GM15510 (cell line): ENCODE measurements around the gene CD109.

ENCODE experiments used
- POLR2A ChIP-seq: IDR thresholded peaks from 3 replicates; pipeline ENCODE4 v1.6.1; 2011; ENCODE audit warnings: borderline replicate concordance; ENCODE audit not compliant: insufficient read length; ENCODE audit errors: extremely low read depth

Gene CD109

DNA sequence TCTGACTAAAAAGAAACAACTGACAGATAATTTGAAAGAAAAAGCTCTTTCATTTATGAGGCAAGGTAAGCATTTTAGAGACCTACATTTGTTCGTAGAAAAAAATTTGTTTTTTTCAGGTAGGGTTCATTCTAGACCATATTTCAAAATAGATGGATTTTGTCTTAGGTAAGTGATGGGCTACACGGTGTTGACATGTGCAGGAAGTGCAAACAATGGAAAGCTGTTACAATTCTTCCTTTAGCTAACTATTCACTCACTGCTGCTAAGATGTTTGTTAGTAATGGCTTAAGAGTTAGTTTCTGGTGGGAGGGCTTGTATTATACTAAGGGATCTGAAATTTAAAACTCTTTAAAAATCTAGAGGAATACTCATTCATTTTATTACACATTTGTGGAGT, 96.7 kb downstream of the CD109 start:
- TF ChIP-seq POLR2A = no peak

DNA sequence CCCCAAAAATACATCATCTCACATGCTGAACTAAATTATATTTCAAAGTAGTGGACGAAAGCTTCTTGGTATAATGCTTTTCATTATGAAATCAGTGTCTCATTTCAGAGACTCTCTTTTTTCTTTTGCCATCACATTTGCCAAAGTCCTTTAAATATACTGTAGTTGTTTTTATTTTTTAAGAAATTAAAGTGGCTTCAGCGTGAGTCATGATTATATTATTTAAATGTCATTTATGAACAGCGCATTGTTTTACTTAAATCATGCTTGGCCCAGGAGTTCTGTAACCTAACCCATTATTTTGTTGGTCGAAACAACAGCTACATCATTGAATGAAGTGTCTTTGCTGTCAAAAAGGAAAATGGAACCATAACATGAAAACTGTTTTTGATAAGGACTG, 100.9 kb downstream of the CD109 start:
- TF ChIP-seq POLR2A = no peak

DNA sequence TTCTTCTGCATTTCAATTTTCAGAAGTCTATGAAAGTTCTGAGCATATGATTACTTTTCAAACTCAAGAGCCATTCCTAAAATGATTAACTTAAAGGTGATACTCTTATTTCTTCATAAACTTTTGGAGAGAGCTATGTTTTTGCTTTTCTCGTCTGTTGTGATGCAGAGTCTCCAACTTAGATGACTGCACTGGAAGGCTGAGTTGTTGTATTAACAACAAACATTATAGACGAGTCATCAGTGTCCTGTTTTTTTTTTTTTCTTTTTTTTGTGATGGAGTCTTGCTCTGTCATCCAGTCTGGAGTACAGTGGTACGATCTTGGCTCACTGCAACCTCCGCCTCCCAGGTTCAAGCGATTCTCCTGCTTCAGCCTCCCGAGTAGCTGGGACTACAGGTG, 101.9 kb downstream of the CD109 start:
- no peak for TF ChIP-seq POLR2A

DNA sequence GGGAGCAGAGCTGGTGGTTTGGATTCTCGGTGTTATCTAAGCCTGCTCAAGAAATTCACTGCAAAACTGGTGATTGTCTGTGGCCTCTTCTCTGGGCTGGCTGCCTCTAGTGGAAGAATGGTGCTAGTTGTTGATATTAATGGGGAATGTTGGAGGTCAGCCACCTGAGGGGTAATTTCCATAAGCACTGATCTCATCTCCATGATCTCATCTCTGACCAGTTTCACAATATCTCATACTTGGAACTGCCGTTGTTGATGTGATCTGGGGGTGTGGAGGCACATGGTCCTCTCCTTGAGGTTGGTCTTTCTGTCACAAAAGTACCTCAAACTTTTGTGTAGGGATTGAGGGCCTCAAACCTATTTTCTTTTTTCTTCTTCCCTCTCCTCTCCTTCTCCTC, 102.6 kb downstream of the CD109 start:
- no peak for TF ChIP-seq POLR2A

DNA sequence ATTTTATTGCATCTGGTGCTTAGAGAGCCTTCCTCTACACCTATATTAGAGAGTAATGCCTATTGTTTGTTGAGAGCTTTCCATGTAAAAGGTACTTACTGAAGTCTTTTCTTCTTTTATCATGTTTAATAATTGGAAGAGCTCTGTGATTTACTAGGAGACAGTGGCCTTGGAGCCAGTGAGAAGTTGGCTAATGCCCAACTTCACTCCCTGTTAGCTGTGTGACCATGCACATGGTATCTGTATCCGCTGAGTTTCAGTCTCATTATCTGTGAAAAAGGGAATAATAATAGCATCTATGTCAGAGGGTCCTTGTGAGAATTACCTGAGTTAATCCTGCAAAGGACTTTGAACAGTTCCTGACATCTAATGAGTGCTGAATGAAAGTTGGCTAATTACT, 105.0 kb downstream of the CD109 start:
- TF ChIP-seq POLR2A = no peak

DNA sequence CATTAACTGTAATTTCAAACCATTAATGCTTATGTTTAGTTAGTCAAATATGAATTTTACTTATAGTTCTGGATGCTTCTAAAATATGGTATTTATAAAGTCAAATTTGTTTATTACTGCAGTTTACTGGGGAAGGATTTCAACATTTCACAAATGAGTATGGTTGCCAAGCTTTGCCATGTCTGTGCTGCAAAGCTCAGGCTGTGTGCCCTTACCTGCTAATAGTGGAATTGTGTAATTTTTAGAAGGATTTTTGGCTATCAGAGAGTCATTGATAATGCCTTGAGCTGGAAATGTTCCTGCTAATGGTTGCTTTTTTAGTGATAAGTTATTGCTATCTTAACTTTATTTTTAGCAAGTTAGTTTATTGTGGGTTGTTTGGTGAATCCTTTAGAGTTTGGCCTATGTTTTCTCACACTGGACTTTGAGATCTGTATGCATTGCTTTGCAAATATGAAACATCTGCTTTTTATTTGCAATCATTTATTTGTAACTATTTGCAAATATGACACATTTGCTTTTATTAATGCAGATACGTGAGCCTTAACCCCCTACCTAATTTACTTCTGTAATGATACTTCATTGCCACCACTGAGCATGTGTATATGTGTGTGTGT, 105.8 kb downstream of the CD109 start:
- no peak for TF ChIP-seq POLR2A

DNA sequence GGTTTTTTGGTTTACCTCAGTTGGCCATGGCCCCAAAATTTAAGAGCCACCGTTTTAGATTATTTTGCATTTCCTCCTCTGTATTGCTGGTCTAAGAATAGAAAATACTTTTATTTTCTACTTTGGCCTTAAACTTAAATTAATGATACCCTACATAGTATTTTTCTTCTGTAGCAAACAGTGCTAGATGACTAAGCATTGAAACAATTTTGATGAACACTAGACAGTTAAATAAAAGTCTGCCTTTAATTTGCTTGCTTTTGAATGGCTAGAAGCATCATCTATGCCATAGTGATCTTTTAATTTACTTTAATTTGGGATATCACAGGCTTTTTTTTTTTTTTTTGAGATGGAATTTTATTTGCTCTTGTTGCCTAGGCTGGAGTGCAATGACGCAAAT, 106.4 kb downstream of the CD109 start:
- no peak for TF ChIP-seq POLR2A

DNA sequence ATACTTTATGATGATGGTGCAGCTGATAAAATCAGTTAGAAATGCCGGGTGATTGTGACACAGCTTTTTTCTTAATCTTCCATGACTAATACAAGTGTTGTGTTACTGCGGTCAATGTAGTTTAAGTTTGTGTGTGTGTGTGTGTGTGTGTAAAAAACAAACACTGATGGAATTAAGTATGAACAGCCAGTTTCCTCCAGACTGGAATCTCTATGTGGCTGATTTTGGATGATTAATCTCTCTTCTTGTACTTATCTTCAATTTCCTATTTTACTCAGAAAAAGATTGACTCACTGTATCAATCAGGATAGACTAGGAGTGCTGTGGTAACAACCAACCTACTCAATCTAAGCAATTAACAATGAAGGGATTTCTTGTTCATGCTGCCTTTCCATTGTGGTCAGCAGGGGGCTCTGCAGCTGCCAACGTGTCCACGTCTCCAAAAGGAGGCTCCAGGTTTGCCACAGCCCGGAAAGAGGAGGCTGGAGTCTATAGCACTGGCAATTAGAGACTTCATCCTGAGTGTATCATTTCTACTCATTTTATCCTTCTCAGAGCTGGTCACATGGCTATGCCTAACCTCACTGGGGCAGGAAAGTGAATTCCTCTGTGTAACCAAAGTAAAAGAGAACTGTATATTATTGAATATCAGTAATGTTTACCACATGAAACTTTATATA, 107.7 kb downstream of the CD109 start:
- no peak for TF ChIP-seq POLR2A

DNA sequence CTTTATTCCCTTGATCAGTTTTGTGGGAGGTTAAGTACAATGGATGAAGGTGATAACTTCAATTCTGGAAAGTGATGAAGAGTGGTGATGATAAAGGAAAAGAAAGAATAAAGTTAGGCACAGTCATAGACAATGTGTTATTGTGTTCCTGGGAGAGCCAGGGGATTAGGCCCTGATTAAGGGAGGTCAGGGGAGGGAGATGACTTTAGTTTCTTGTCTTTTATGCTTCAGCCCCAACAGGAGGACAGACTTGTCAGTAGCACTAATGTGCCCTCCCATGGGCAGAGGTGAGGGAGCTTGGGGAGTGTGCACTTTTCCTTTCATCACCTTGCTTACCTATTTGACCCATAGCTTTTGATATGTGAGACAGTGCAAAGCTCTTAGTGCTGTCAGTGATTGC, 115.7 kb downstream of the CD109 start:
- TF ChIP-seq POLR2A = no peak

DNA sequence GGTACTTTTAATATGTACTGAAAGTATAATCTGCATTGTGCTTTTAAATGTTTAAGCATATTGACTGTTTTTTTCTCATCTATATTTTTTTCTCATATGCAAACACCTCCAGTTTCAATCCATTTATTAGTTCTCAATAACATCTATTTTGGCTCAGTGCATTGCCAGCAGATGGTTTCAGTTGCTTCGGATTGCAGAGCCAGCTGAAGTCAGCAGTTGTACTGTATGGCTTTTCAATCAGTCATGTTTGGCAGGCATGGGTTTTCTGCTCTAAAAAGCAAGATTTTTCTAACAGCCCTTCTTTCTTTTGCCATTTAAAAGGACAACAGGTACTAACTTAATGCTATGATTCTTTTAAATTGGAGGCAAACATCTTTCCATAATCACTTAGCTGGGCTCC, 121.2 kb downstream of the CD109 start:
- TF ChIP-seq POLR2A = no peak

DNA sequence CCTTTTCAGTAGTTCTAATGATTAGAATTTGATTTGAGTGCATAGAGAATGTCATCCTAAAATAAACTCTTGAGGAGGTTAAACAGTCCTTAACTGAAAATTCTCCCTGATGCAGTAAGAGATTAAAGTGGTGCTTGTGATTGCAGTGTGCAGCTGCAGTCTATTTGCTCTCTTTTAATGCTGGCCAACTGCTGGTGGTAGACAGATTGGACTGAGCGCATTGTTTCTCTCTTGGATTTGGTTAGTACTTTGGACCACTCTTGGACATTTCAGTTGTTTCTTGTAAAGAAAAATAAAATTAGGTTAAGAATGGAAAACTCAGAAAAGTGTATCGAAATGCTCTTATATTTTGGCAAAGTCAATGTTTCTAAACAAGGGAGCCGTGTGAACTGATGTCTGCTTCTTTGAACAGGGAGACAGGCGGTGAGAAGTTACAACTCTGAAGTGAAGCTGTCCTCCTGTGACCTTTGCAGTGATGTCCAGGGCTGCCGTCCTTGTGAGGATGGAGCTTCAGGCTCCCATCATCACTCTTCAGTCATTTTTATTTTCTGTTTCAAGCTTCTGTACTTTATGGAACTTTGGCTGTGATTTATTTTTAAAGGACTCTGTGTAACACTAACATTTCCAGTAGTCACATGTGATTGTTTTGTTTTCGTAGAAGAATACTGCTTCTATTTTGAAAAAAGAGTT, 127.2 kb downstream of the CD109 start:
- TF ChIP-seq POLR2A = no peak

DNA sequence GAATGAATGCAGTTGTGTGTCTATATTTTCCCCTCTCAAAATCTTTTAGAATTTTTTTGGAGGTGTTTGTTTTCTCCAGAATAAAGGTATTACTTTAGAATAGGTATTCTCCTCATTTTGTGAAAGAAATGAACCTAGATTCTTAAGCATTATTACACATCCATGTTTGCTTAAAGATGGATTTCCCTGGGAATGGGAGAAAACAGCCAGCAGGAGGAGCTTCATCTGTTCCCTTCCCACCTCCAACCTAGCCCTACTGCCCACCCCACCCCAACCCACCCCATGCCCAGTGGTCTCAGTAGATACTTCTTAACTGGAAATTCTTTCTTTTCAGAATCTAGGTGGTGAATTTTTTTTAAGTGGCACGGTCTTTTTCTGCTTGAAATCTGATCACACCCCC, 127.8 kb downstream of the CD109 start:
- TF ChIP-seq POLR2A = no peak

DNA sequence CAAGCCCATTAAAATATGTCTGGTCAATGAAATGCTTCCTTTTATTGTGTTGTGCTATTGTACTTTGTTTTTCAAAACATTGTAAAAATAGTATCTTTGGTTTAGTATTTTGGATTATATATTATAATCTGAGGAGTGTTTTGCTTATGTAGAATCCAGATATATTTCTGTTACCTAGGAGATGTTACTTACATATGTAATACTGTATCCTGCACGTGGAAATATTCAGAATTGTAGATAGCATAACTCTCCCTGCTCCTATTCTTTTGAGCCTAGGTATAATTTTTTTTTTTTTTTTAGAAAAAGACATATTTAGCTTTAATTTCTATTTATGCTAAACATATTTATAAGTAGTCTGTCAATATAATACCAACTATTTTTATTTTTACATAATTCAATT, 130.6 kb downstream of the CD109 start:
- TF ChIP-seq POLR2A = no peak

DNA sequence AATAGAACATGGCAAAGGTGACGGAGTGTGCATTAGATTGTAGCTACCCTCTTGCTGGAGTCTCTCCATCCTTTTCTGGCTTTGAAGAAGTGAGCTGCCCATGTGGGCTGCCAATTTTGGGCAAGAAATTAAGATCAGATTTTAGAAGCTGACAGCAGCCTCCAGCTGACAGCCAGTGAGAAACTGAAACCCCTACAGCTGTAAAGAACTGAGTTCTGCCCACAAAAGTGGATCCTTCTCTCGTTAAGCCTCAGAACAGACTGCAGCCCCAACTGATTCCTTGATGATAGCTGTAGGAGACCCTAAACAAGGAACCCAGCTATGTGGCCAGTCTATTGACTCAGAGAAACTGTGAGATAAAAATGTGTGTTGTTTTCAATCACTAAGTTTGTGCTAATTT, 134.1 kb downstream of the CD109 start:
- no peak for TF ChIP-seq POLR2A

DNA sequence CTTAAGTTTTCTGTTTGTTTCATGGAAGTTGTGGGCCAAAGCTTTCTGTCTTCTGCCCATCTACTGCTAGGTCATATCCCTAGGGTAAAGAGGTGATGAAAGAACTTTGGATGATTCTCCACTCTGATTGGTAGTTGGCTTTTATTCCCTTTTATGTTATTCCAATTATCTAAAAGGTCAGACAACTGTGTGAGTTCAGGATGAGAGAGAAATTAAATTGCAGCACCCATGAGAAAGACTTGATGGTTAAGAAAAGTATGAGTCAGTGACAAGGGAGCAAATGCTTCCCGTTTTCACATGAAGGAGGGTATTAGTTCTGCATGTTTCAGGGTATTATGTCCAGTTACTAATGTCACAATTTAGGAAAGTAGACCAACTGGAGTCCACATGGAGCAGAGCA, 136.3 kb downstream of the CD109 start:
- no peak for TF ChIP-seq POLR2A

DNA sequence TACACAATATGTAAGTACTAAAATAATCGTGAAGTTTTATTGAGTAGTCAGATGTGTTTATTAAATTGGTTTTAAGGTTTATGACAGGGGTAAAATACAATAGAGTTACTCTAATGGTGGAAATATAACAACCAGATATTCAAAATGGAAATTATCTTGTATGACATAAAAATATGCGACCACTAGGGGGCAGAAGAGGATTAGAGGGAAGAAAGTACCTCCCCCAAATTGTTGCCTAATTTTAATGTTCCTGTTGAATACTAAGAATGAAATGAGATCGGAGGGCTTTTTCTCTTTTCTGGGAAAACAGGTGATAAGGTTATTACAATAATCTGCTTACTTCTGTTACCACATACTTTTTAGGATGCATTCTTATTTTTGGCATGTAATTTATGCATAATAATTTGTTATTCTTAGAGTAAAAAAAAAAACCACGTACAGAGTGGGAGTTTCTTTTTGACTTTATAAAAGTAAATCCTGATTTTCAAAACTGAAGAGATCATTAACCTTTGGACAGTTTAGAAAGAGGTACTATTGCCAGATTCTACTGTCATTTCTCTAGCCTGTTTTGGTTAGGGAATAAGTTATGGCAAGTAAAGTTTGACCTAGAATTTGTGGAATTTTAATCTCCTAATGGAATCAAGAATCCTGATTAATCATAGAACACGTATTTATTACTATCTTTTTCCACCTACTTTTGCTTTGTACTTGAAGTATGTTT, 159.2 kb downstream of the CD109 start:
- no peak for TF ChIP-seq POLR2A

DNA sequence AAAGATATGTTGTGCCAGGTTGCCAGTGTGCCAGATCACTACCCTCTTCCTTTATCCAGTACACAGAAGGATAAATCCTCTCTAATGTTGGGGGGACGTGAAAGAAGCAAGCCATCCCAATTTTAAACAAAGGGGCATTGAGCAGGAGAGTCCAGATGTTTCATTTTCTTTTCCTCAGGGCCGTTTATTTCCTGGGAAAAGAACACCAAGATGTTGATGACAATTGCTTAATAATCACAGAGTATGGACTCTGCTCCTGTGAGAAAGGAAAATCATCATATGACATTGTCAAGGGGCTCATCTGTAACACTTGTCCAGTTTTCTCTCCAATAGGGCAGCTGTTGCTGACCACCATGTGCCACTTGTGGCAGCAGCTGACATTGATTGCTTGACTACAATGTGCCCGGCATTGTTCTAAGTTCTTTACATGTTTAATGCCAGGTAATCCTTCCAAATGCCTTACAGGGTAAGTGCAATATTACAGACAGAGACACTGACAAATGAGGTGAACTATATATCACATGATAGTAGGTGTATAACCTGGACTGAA, 161.4 kb downstream of the CD109 start:
- TF ChIP-seq POLR2A = no peak
